Breast epithelium (tissue), 3 donors: ENCODE results near the gene ATRN.

ENCODE experiments used
- CTCF ChIP-seq, 3 donors: fragments of 450-650 bp; IDR thresholded peaks; one replicate each; pipeline ENCODE4 v1.5.1; 2016 to 2017; ENCODE audit warnings: antibody characterized with exemption in 3 of 3, mild to moderate bottlenecking in 3 of 3, moderate library complexity in 3 of 3
- POLR2A ChIP-seq: fragments of 450-650 bp; IDR thresholded peaks from one replicate; pipeline ENCODE4 v1.6.1; 2016; ENCODE audit warnings: antibody characterized with exemption, mild to moderate bottlenecking, moderate library complexity
- POLR2AphosphoS5 ChIP-seq, 3 donors: sonication (generic); formaldehyde crosslinking; IDR thresholded peaks; one replicate each; pipeline ENCODE4 v1.6.1; 2017; ENCODE audit warnings: antibody characterized with exemption in 3 of 3

- TF ChIP-seq CTCF (IDR thresholded peaks at IDR 0.05), result no peak
- no peak for TF ChIP-seq POLR2AphosphoS5 (IDR thresholded peaks at IDR 0.05)
- TF ChIP-seq POLR2A, result no peak
These were observed 184.2 kb downstream of the ATRN start for GRCh38 chr20:3655131-3655405.
